SU-DHL-6 (cell line): ENCODE data around the gene IGSF3.
"Not testable (repeated sequence)": the region's sequence is repeated elsewhere in the genome, so short reads cannot be mapped to it uniquely, and the experiment has no call there.

Experiments
- H2AFZ ChIP-seq: fragments of 200-600 bp; sonication (generic); 2 replicates; pipeline ENCODE4 v1.6.1; 2014; ENCODE audit warnings: low read depth, mild to moderate bottlenecking, moderate library complexity, mixed read lengths, antibody characterized with exemption, low read length; ENCODE audit not compliant: severe bottlenecking
- H3F3A ChIP-seq: fragments of 200-600 bp; shearing (Covaris generic); 2 replicates; pipeline ENCODE4 v1.6.0; 2016; ENCODE audit warnings: antibody characterized with exemption, mild to moderate bottlenecking; ENCODE audit not compliant: insufficient read depth
- H3K27ac ChIP-seq: fragments of 200-600 bp; sonication (generic); 2 replicates; pipeline ENCODE4 v1.5.1; 2016; ENCODE audit warnings: low read depth, mild to moderate bottlenecking, low read length, moderate library complexity, mixed read lengths
- H3K27me3 ChIP-seq: fragments of 200-600 bp; sonication (generic), shearing (Covaris generic); 2 replicates; pipeline ENCODE4 v1.6.0; 2014; ENCODE audit warnings: mild to moderate bottlenecking, low read length
- H3K36me3 ChIP-seq: fragments of 200-600 bp; sonication (generic); 2 replicates; pipeline ENCODE4 v1.6.1; 2014; ENCODE audit warnings: mild to moderate bottlenecking, low read length, mixed read lengths
- H3K4me2 ChIP-seq: fragments of 300-600, 200-600 bp; shearing (Covaris generic), sonication (generic); 2 replicates; pipeline ENCODE4 v1.6.0; 2014; ENCODE audit warnings: low read length, low read depth, mild to moderate bottlenecking; ENCODE audit not compliant: poor library complexity, severe bottlenecking
- H3K4me3 ChIP-seq: fragments of 200-600 bp; sonication (generic); 2 replicates; pipeline ENCODE4 v1.5.1; 2014; ENCODE audit warnings: antibody characterized with exemption, low read length, mild to moderate bottlenecking, mixed read lengths; ENCODE audit not compliant: insufficient read depth, poor library complexity, severe bottlenecking
- H3K79me2 ChIP-seq: fragments of 200-600 bp; sonication (generic); 2 replicates; pipeline ENCODE4 v1.6.1; 2014; ENCODE audit warnings: mild to moderate bottlenecking, low read length, moderate library complexity; ENCODE audit not compliant: insufficient read depth
- H3K9ac ChIP-seq: fragments of 200-600 bp; sonication (generic); 2 replicates; pipeline ENCODE4 v1.7.0; 2014; ENCODE audit warnings: mild to moderate bottlenecking, low read length
- H3K9me2 ChIP-seq: fragments of 200-600 bp; sonication (generic); replicated peaks from 2 replicates; pipeline ENCODE4 v1.6.1; 2014; ENCODE audit warnings: low read length; ENCODE audit not compliant: insufficient read depth
- H3K9me3 ChIP-seq: fragments of 200-600 bp; sonication (generic); 2 replicates; pipeline ENCODE4 v1.6.1; 2014; ENCODE audit warnings: low read length, mixed read lengths; ENCODE audit not compliant: insufficient read depth
- H4K20me1 ChIP-seq: fragments of 200-600 bp; sonication (generic); 2 replicates; pipeline ENCODE4 v1.6.1; 2014; ENCODE audit warnings: low read depth, mild to moderate bottlenecking, antibody characterized with exemption, low read length, moderate library complexity, mixed read lengths
- CTCF ChIP-seq: fragments of 200-600 bp; sonication (generic); IDR thresholded peaks from one replicate; pipeline ENCODE4 v1.5.1; 2017; ENCODE audit warnings: antibody characterized with exemption, mild to moderate bottlenecking, low read length, moderate library complexity; ENCODE audit not compliant: insufficient read depth, poor library complexity, severe bottlenecking
- EZH2phosphoT487 ChIP-seq: fragments of 200-600 bp; sonication (generic), shearing (Covaris generic); conservative IDR thresholded peaks from 2 replicates; pipeline ENCODE4 v1.6.1; 2018; ENCODE audit warnings: mild to moderate bottlenecking, antibody characterized with exemption, low read length, moderate library complexity, mixed read lengths

IGSF3 gene

GRCh38 chr1:116664366-116664977, 3.1 kb downstream of the IGSF3 start:
- TF ChIP-seq CTCF (no peak), EZH2phosphoT487 (no peak)
- Histone ChIP-seq H4K20me1 (no peaks in the 10 kb centered on the region), H3K9me3 (no peaks in the 10 kb centered on the region), H3K4me3 (no peak overlapping the region), H3K4me2 (no peak overlapping the region), H3K27me3 (no peaks in the 10 kb centered on the region), H3K27ac (no peak overlapping the region), H3F3A (no peaks in the 10 kb centered on the region), H3K36me3 (no peaks in the 10 kb centered on the region), H3K79me2 (no peaks in the 10 kb centered on the region), H3K9ac (no peak overlapping the region), H3K9me2 (no peaks in the 10 kb centered on the region), H2AFZ (no peak overlapping the region)

GRCh38 chr1:116663821-116664220, 3.7 kb downstream of the IGSF3 start:
- no peaks in the 10 kb centered on the region for H3K79me2 ChIP-seq
- no peak overlapping the region for H3K4me3 ChIP-seq
- no peak overlapping the region for H3K4me2 ChIP-seq
- no peak for TF ChIP-seq CTCF
- TF ChIP-seq EZH2phosphoT487, result no peak
- H4K20me1 ChIP-seq, result no peaks in the 10 kb centered on the region
- no peaks in the 10 kb centered on the region for H3K9me3 ChIP-seq
- H3K9ac ChIP-seq, result no peak overlapping the region
- no peak overlapping the region for H2AFZ ChIP-seq
- H3K27ac ChIP-seq, result no peak overlapping the region
- H3K9me2 ChIP-seq, result no peaks in the 10 kb centered on the region
- no peaks in the 10 kb centered on the region for H3K36me3 ChIP-seq
- no peaks in the 10 kb centered on the region for H3F3A ChIP-seq
- no peaks in the 10 kb centered on the region for H3K27me3 ChIP-seq

DNA sequence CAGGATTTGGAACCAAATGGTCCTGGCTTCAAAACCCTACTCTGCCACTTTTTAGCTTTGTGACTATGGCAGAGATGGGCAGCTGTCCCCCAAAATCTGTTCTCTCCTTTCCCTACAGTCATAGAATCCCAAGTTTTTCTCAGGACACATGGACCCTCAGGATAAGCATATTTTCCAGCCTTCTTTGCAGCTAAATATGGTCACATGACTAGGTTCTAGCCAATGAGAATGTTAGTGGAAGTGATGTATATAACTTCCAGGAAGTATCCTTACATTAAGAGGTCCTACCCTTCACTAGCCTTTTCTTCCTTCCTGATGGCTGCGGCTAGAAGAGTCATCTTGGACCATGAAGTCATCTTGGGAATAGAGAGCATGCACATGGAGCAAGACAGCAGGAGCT, 5.9 kb downstream of the IGSF3 start:
- no peak overlapping the region for H2AFZ ChIP-seq
- H3K9me2 ChIP-seq, result no peaks in the 10 kb centered on the region
- H3K27me3 ChIP-seq, result no peaks in the 10 kb centered on the region
- TF ChIP-seq CTCF (no peak), EZH2phosphoT487 (no peak)
- no peaks in the 10 kb centered on the region for H4K20me1 ChIP-seq
- H3K9ac ChIP-seq, result no peak overlapping the region
- no peak overlapping the region for H3K4me2 ChIP-seq
- no peaks in the 10 kb centered on the region for H3F3A ChIP-seq
- no peaks in the 10 kb centered on the region for H3K36me3 ChIP-seq
- H3K27ac ChIP-seq, result no peak overlapping the region
- no peaks in the 10 kb centered on the region for H3K79me2 ChIP-seq
- H3K4me3 ChIP-seq, result no peak overlapping the region
- no peaks in the 10 kb centered on the region for H3K9me3 ChIP-seq

- not testable (repeated sequence) for H3K4me3 ChIP-seq, H3K9me2 ChIP-seq, H3K36me3 ChIP-seq, H3K27me3 ChIP-seq, H3K27ac ChIP-seq, H3K9me3 ChIP-seq, H4K20me1 ChIP-seq, H3K9ac ChIP-seq, H2AFZ ChIP-seq, H3K79me2 ChIP-seq, H3F3A ChIP-seq, H3K4me2 ChIP-seq
Observed at GRCh38 chr1:116658645-116659044, 8.9 kb downstream of the IGSF3 start.

DNA sequence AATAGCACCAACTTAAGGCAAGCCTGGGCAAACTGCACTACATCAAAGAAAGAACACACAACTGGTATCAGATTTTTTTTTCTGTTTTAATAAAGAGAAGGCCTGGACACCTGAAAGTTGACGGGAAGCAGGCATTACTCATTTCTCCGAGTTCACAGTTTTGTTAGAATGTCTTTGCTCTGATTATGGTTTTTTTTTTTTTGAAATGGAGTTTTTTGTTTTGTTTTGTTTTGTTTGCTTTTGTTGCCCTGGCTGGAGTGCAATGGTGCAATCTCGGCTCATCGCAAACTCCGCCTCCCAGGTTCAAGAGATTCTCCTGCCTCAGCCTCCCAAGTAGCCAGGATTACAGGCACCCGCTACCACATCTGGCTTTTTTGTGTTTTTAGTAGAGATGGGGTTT, 9.7 kb downstream of the IGSF3 start:
- H3K27me3 ChIP-seq, H3K4me3 ChIP-seq, H3K79me2 ChIP-seq, H3K9me2 ChIP-seq, H3K27ac ChIP-seq, H2AFZ ChIP-seq, H3K4me2 ChIP-seq, H3K36me3 ChIP-seq, H4K20me1 ChIP-seq, H3K9ac ChIP-seq, H3F3A ChIP-seq, H3K9me3 ChIP-seq: not testable (repeated sequence)
